Measurements from ENCODE around the gene CENPQ. TPM values are rescaled to one million over a fixed set of nuclear protein-coding genes. Genes with fewer than 3 reads are reported as not detected.
A peak's percentile ranks its signal among the peaks of the same experiment; 100 is the strongest.

The CENPQ gene
- total RNA-seq, 1 experiment from 2014 or later: 9.7 TPM

DNA sequence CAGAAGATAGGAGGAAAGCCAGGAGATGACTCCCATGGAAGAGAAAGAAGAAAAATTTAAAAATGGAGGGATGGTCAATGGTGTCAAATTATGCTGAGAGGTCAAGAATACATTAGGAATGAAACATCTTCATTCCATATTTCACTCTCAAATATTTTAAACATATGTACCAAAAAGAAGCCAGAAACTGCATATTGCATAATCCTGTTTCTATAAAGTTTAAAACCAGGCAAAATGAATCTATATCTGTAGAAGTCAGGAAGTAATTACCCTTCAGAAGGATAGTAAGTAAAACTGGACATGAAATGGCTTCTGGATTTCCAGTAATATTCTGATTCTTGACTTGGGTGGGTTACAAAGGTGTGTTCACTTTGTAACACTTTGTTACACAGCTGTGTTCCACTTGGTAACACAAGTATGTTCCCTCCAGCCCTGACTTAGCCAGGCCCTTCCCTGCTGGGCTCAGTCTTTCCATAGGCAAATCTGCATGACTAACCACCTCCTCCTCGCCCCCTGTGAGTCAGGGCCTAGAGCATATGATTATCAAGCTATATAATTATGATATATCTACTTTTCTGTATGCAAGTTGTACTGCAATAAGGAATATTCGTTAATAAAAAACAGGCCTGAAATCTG, 67.1 kb downstream of the CENPQ start:
- Histone ChIP-seq H3K36me3 (ENCODE audit: low read depth, low read length) (no peaks in the 10 kb centered on the region), H3F3A (ENCODE audit: low read length, unreplicated experiment) (no peaks in the 10 kb centered on the region), H3K9ac (ENCODE audit: low read length) (no peak overlapping the region), H3K9me3 (ENCODE audit: low read length) (no peaks in the 10 kb centered on the region), H4K20me1 (ENCODE audit: low read length) (no peaks in the 10 kb centered on the region), H3K4me3 (ENCODE audit: low read length) (no peak overlapping the region), H3K4me2 (ENCODE audit: low read length) (no peak overlapping the region), H3K27ac (ENCODE audit: low read length) (no peak overlapping the region), H3K9me2 (replicated peaks; ENCODE audit: low read length) (no peaks in the 10 kb centered on the region), H3K79me2 (ENCODE audit: low read length) (no peaks in the 10 kb centered on the region), H3K4me1 (ENCODE audit: insufficient read depth, low read length) (peaks cover 3% of the 10 kb centered on the region; the same call in 1 of the 2 replicates), H2AFZ (ENCODE audit: low read length) (no peak overlapping the region), H3K27me3 (ENCODE audit: low read length) (no peaks in the 10 kb centered on the region)
- no peak for TF ChIP-seq EZH2phosphoT487 (IDR thresholded peaks at IDR 0.05; ENCODE audit: borderline replicate concordance, low read length)
- TF ChIP-seq EZH2 (IDR thresholded peaks at IDR 0.05; ENCODE audit: low read length, unreplicated experiment): no peak
- TF ChIP-seq, protein P1, sequence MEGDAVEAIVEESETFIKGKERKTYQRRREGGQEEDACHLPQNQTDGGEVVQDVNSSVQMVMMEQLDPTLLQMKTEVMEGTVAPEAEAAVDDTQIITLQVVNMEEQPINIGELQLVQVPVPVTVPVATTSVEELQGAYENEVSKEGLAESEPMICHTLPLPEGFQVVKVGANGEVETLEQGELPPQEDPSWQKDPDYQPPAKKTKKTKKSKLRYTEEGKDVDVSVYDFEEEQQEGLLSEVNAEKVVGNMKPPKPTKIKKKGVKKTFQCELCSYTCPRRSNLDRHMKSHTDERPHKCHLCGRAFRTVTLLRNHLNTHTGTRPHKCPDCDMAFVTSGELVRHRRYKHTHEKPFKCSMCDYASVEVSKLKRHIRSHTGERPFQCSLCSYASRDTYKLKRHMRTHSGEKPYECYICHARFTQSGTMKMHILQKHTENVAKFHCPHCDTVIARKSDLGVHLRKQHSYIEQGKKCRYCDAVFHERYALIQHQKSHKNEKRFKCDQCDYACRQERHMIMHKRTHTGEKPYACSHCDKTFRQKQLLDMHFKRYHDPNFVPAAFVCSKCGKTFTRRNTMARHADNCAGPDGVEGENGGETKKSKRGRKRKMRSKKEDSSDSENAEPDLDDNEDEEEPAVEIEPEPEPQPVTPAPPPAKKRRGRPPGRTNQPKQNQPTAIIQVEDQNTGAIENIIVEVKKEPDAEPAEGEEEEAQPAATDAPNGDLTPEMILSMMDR (conservative IDR thresholded peaks at IDR 0.05; ENCODE audit: low read depth, low read length): no peak
- intact Hi-C loops (cut with micrococcal nuclease): loop anchor here (5.0 kb wide), 1 partner anchor 92 kb away; no protein-coding TSS in a partner anchor
- CTCF ChIA-PET: interaction anchor here (0.6 kb wide), 1 partner anchor 77 kb away, joined by 3 read pairs; no protein-coding TSS in a partner anchor
- POLR2A ChIA-PET (ENCODE audit: unreplicated experiment): no interaction called here
- BruUV-seq (replicated peaks): no TSS peak
- ATAC-seq (peak; percentile 56), DNase-seq (peak; percentile 53)

DNA sequence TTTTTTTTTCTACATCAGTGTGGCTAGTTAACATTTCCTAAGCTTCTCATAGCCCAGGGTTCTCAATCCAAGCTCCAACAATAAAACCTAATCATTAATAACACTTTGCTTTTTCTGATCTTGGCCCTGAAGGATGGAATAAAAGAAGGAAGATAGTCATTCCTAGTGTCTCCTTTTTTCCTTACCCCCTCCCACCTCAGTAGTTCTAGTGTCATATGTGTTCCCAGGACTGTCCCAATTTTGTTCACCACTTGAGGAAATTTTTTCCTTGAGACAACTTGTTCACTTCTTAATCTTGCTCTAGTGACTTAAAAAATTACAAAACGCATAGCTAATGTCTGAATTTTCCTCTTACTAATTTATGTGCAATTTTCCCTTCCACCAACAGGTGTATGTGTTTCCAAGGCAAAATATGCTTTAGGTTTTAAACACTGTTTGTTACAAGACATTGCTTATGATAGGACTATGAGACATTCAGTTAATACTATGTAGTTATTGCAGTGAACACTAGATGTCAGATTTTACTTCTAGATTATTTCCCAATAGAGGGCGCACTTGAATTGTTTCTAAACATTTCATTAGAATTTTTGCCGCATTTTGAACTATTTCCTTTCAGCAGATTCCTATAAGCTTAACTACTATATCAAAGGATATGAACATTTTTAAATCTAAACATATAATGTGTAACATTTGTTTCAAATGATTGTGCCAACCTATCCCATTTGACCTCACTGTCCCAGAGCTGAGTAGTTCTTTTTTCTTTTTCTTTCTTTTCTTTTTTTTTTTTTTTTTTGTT, 68.8 kb downstream of the CENPQ start:
- Histone ChIP-seq H3K36me3 (ENCODE audit: low read depth, low read length) (no peaks in the 10 kb centered on the region), H3K27ac (ENCODE audit: low read length) (peak overlapping the region; percentile 2; the same call in 1 of the 2 replicates), H3K9ac (ENCODE audit: low read length) (peak overlapping the region; percentile 58), H4K20me1 (ENCODE audit: low read length) (no peaks in the 10 kb centered on the region), H3F3A (ENCODE audit: low read length, unreplicated experiment) (no peaks in the 10 kb centered on the region), H3K4me3 (ENCODE audit: low read length) (peak overlapping the region; percentile 59), H3K4me2 (ENCODE audit: low read length) (peak overlapping the region; percentile 69), H3K9me2 (replicated peaks; ENCODE audit: low read length) (no peaks in the 10 kb centered on the region), H3K4me1 (ENCODE audit: insufficient read depth, low read length) (peaks cover 13% of the 10 kb centered on the region), H3K79me2 (ENCODE audit: low read length) (no peaks in the 10 kb centered on the region), H3K9me3 (ENCODE audit: low read length) (no peaks in the 10 kb centered on the region), H3K27me3 (ENCODE audit: low read length) (no peaks in the 10 kb centered on the region), H2AFZ (ENCODE audit: low read length) (peak overlapping the region; percentile 64)
- ChIA-PET POLR2A (ENCODE audit: unreplicated experiment) (interaction anchor here (0.6 to 0.7 kb wide), 3 partner anchors 39 to 1801 kb away, joined by 8 to 13 read pairs (median 9); no protein-coding TSS in a partner anchor), CTCF (interaction anchor here (0.6 to 1.4 kb wide), 16 partner anchors 10 to 394 kb away, joined by 3 to 29 read pairs (median 6); partner anchors contain the start of gene C6orf141)
- ATAC-seq: peak; percentile 91
- BruUV-seq (replicated peaks): no TSS peak
- intact Hi-C loops (cut with micrococcal nuclease): loop anchor here (1.0 to 5.0 kb wide), 4 partner anchors 38 to 317 kb away; no protein-coding TSS in a partner anchor
- TF ChIP-seq, protein P1 (conservative IDR thresholded peaks at IDR 0.05; ENCODE audit: low read depth, low read length): peak; percentile 100
- TF ChIP-seq EZH2 (IDR thresholded peaks at IDR 0.05; ENCODE audit: low read length, unreplicated experiment) (no peak), EZH2phosphoT487 (IDR thresholded peaks at IDR 0.05; ENCODE audit: borderline replicate concordance, low read length) (no peak)
- peak; percentile 91 for DNase-seq
